Kidney tubule cell (primary cell): ENCODE measurements around the gene AP4S1.
"Not testable (repeated sequence)": the region's sequence is repeated elsewhere in the genome, so short reads cannot be mapped to it uniquely, and the experiment has no call there.

Experiments
- DNase-seq: peaks from one replicate; pipeline ENCODE4 v3.0.0-alpha.2; 2018; ENCODE audit warnings: low spot score

Gene AP4S1, protein sequence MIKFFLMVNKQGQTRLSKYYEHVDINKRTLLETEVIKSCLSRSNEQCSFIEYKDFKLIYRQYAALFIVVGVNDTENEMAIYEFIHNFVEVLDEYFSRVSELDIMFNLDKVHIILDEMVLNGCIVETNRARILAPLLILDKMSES

DNA sequence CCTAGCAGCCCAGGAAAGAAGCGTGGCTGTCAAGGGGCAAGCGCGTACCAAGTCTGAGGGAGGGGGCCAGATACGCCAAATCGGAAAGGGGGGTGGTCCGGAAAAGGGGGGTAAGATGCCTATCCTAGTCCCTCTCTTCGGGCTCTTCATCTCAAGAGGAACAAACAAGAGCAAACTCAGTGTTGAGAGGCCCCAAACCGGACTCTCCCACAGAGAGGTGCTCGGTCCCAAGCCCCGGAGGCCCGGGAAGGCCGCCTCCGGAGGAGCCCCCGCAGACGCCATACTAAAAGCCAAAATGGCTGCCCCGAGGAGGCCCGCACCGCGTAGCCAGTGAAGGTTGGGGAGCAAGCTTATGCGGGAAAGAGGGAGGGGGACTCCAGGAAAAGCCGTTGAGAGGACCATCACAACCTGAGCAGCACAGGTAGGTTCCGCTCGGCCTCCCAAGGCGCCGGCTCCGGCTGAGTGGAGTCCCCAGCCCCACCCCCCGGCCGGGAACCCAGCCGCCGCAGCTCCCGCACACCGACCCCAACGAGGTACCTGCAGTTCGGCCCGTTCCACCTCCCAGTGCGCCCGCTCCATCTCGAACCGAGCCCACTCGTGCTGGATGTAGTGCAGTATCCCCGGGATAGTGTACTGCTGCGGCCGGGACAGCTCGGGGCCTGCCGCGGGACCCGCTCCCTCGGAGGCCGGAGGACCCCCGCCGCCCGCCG lies at the start of gene AP4S1:
Gene AP4S1, plus strand, starts transcription at position 283 of the 710 bp plus-strand sequence. CDS start 40,548 bp downstream, outside the sequence.
- peak; percentile 41 for DNase-seq

DNA sequence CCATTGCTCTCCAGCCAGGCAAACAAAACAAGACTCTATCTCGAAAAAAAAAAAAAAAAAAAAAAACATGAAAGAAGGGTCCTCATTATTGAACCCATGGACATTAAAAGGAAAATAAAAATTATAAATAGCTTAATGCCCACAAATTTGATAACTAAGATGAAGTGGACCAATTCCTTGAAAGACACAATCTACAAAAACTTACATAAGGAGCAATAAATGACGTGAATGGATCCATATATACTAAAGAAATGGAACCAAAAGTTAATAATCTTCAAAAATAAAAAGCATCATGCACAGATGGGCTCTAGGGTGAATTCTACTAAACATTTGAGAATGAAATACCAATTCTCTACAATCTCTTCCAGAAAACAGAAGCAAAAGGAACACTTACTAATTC lies 47.7 kb upstream of the AP4S1 start:
- DNase-seq = no peak

DNA sequence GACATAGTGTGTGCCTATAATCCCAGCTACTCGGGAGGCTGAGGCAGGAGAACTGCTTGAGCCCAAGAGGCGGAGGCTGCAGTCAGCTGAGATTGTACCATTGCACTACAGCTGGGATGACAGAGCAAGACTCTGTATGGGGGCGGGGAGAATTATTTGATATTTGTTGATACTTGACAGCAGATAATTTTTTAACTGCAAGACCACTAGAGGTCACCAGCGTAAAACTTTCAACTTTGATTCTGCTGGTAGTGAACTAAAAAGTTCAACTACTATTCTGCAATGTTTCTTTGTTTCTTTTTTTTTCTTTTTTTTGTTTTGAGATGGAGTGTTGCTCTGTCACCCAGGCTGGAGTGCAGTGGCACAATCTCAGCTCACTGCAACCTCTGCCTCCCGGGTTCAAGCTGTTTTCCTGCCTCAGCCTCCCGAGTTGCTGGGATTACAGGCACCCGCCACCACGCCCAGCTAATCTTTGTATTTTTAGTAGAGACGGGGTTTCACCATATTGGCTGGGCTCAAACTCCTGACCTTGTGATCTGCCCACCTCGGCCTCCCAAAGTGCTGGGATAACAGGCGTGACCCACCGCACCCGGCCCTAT lies 45.2 kb upstream of the AP4S1 start:
- DNase-seq = peak; percentile 71

DNA sequence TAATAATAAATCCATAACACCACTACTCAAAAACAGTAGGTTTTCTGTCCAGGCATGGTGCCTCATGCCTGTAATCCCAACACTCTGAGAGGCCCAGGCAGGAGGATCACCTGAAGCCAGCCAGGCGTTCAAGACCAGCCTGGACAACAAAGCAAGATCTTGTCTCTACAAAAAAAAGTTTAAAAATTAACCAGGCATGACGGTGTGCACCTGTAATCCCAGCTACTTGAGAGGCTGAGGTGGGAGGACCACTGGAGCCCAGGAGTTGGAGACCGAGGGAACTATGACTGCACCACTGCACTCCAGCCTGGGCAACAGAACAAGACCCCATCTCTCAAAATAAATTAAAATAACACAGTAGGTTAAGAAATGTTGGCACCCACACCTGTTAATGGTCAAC lies 44.5 kb upstream of the AP4S1 start:
- DNase-seq = peak; percentile 58

DNA sequence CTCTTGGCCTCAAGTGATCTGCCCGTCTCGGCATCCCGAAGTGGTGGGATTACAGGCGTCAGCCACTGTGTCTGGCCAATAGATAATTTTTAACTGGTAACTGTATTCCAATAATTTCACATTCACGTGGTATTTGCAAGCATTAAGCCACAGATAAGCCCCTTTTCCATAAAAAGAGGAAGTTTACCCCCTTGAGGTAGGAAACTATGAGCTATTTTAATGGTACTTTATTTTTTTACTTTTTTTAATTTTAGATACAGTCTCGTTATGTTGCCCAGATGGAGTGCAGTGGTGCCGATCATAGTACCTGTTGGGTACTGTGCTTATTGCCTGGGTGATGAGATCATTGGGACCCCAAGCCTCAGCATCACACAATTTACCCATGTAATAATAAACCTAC lies 42.9 kb upstream of the AP4S1 start:
- no peak for DNase-seq

DNA sequence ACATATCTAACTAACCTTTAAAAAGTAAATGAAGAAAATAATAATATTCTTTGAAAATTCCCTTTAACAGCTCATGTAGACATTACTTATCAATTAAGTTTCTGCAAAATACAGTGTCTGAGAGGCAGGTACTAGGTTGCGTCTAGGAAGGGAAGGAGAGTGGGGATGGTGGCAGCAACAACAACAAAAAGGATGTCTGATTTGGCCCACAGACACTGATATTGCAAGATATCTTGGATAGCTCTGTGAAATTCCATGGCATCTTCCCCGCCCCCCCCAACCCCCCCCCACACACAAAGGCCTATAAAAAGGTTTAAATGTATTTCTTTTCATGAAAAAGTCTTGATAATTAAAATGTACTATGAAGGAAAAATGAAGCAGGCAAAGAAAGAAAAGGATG lies 41.6 kb upstream of the AP4S1 start:
- no peak for DNase-seq

DNA sequence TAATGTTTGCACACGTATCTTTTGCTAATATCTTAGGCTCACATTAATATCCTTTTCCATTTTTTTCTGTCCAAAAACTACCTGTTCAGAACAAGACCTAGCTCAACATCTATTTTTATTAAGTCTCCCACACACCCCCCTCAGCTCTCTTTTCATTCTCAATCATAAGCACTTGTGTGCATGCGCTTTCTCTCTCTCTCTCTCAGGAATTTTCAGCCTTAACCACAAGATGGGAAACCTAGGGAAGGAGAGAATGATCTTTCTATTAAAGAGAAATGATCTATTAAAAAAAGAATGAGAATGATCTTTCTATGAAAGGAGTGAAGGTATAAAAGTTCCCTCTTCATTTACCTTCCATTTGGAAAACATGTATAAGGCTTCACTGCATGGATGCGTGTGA lies 39.7 kb upstream of the AP4S1 start:
- no peak for DNase-seq

DNA sequence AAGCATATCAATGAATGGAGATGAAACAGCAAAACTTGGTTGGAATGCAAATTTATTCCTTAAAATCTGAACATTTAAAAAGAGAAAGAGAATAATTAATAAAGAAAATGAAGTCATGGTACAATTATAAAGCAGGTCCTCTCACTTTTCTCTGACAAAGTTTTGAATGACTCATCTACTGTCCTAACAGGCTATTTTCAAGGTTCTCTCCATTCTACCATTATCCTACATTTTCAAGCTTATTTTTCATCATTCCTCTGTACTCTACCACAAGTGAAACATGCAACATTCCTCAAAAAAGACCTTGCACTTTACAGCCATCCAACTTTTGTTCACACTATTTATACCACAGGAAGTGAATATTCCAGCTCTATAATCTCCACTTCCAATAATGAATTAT lies 36.9 kb upstream of the AP4S1 start:
- no peak for DNase-seq

DNA sequence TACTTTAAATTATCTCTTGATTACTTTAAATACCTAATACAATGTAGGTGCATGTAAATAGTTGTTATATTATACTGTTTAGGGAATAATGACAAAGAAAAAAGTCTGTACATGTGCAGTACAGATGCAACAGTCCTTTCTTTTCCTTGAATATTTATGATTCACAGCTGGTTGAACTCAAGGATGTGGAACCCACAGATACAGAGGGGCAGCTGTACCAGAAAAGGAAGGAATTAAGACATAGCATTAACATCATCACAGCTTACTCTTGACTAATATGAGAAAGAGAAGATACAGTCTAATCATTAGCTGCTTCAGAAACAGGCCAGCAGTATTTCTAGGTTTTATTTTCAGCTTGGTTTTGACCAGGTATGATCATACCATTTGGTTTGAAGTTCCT lies 34.7 kb upstream of the AP4S1 start:
- peak; percentile 62 for DNase-seq

DNA sequence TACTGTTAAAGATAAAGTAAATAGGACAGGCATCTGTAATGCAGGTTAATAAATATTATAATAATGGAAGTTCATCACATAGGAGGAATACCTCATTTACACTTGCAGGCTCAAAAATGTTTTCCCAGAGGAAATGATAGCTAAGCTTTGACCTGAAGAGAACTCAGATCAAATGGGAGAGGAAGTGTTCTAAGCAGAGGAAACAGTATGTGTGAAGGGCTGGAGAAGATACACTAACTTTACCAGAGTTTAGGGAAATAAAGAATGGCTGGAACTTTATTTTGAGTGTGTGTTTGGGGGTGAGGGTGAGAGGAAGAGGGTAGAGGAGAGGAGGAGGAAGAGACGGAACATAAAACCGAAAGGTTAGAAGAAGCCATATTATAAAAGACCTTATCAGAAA lies 34.0 kb upstream of the AP4S1 start:
- no peak for DNase-seq

DNA sequence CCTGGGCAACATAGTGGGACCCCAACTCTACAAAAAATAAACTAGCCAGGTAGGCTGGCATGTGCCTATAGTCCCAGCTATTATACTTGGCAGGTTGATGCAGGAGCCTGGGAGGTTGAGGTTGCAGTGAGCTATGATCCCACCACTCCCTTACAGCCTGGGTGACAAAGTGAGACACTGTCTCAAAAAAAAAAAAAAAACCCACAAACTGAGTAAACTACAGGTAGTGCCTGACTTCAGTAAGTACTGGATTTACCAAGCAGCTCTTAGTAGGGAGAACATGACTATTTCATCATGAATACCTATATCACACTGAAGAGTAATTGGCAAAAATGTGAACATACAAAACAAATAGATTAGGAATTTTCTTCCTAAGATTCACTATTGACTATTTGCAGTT lies 32.4 kb upstream of the AP4S1 start:
- no peak for DNase-seq

DNA sequence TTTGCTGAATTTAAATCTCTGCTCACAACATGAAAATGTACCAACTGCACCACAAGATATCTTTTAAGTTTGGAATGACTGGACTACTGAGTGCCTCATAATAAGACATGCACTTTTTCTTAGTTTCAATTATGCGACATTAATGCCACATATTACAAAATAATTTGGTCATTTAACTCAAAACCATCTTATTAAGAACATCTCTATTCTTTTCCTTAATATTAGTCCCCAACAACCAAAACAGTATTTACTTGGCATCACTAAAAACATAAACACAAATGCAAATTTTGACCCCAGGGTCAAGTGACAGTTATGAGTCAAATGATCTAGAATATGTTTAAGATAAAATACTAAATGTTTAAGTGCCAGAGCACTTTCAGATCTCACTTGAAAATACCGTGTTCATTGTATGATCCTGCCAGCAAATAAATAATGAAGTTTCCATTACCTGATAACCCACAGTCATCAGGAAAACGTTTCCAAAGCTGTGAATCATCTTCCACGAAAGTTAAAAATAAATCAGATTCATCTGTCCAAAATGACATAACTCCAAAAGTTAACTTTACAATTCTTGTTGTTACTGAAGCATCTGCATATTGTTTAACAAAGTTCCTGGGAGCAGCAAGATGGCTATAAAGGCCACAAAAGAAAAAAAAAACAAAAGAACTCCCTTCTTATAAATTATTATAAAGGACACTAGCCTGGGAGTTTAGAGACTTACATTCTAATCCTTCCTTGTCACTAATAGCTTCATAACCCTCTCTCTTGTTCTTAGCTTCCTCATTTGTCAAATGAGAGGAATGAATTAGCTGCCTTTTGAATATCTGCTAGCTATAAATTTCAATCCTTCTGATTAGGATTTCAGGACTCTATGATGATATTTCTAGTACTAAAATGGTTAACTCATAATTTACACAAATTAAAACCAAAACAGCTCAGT lies 30.5 kb upstream of the AP4S1 start:
- DNase-seq = peak; percentile 61

DNA sequence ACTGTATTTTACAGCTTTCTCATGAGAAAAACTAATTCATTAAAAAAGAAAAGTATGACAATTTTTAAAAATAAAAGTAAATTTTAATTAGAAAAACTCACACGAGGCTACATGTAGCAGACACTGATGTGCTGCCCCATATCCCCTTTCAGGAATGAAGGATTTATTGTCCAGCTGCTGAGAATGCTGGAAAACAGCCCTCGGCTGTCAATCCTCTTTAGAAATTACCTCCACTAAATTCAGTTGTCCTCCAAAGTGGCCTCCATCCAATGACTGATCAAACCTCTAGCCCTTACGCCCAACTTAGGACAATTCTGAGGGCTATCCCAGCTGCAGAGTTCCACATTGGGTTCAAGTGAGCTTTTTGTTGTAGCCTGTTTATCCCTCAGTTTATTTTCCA lies 29.8 kb upstream of the AP4S1 start:
- DNase-seq = no peak

DNA sequence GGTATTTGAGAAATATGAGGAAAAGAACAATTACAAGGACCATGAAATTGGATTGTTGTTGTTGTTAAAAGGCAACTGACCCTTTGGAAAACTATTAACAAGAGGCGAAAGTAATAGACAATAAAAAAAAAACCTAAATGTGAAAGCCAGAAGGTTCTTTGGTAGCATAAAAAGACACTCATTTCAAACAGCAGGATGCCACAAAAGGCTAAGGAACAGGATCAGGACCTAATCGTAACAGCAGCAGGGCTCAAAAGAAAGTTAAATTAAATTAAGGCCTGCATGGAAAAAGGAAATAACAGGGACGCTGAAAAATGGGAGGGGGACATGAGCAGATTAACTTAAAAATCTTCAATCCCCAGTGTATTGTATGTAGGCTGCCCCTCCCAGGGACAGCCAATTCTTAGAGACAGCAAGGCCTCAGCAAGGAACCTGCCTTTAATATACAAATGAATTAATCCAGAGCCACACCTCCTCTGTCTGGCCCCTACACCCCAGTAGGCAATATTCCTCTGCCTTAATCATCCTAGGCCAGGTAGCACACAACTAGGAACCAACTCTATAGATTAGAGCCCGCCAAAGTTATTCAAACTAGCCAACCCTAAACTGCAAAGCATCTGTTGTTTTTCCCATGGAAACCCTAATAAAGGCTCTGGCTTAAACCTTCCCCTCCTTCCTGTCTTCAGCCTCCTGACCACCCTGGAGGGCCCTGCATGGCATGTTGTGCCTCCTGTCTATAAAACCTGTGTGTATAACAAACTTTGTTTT lies 28.4 kb upstream of the AP4S1 start:
- DNase-seq = no peak

DNA sequence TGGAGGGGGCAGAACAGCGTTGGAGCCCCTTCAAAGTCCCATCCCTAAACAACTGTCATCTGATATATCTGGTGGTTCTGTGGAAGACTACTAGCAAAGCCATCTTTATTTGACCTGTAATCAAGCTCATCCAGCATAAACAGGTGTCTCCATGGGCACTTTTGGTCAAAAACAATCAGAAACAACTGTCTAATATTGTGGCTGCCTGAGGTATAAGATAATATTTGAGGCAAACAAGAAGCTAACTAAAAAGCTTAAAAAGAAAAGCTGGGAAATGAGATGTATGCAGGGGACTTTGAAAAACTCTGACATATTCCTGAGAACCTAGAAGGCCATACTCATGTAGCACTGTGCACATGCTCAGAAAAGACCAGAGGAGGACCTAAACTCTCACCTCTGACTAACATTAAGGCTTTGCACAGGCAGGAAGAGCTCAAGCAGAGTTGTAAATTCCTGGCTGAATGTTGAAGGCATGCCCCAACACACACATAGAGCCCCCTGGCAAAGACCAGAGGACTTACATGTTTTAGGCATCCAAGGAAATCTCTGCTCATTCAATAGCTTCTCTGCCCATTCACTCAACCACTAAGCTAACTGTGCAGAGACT lies 27.2 kb upstream of the AP4S1 start:
- no peak for DNase-seq

DNA sequence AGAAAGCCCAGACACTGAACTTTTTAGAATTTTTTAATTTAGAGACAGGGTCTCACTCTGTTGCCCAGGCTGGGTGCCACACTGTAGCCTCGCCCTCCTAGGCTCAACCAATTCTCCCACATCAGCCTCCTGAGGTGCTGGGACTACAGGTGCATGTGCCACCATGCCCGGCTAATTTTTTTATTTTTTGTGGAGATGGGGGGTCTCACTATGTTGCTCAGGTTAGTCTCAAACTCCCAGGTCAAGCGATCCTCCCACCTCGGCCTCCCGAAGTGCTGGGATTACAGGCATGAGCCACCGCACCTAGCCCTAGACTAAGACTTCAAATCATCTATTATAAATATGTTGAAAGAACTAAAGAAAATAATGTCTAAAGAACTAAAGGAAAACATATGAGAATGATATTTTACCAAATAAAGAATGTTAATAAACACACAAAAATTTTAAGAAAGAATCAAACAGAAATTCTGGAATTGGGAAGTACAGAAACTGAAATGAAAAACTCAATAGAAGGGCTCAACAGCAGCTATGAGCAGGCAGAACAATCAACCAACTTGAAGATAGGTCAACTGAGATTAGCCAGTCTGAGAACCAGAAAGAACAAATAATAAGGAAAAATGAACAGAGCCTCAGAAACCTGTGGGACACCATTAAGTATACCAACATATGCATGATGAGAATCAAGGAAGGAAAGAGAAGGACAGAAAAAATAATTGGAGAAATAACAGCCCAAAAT lies 26.2 kb upstream of the AP4S1 start:
- DNase-seq = no peak

DNA sequence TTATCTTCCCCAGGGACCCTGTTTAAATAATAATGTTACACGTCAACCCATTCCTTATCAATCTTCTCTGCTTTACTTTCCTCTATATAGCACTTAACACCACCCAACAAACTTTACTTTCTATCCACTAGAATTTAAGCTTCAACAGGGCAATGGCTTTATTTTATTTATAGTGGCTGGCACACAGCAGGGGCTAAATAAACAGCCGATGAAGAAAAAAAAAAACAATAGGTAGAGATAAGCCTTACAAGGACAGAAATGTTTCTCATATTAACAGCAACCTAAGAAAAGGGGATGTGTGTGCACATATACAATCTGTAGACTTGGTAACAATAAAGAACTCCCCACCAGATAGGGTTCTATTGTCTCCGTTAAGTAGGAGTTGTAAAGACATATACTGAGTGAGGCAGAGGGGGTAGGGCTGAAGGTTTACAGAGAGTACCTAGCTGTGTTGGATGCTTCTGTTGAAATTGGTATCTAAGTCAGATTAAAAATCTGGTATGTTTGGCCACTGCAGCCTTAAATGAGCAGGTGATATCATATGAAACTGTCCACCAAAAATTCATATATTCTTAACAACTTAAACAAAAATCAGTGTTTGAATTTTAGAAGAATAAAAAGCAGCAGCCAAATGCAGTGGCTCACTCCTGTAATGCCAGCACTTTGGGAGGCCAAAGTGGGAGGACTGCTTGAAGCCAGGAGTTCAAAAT lies 24.7 kb upstream of the AP4S1 start:
- DNase-seq = no peak

DNA sequence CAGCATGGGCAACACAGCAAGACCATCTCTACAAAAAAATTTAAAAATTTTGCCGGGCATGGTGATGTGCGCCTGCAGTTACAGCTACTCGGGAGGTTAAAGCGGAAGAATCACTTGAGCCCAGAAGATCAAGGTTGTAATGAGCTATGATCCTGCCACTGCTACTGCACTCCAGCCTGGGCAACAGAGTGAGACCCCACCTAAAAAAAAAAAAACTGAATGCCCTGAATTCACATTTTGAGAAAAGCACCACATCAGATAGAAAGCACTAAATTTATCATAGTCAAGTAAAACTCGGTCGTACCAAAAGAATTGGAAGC lies 24.1 kb upstream of the AP4S1 start:
- DNase-seq = no peak

DNA sequence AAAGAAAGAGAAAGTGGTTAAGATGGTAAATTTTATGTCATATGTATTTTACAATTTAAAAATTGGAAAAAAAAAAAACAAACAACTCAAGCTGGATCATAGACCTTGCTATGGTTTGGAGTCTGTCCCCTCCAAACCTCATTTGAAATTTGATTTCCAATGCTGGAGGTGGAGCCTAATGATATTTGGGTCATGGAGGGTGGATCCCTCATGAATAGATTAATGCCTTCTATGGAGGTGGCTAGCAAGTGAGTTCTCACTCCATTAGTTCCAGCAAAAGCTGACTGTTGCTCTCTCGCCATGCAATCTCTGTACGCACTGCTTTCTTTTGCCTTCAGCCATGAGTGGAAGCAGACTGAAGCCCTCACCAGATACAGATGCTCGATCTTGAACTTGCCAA lies 22.2 kb upstream of the AP4S1 start:
- no peak for DNase-seq

DNA sequence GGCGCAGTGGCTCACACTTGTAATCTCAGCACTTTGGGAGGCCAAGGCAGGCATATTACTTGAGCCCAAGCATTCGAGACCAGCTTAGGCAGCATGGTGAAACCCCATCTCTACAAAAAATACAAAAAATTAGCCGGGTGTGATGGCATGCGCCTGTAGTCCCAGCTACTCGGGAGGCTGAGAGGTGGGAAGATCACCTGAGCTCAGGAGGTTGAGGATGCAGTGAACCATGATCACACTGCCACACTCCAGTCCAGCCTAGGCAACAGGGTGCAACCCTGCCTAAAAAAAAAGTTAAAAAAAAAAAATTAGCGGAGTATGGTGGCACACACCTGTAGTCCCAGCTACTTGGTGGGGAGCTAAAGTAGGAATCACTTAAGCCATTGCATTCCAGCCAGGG lies 21.4 kb upstream of the AP4S1 start:
- not testable (repeated sequence) for DNase-seq
